HCT116 (cell line): ENCODE results near the gene SYDE1. TPM values are rescaled to one million over a fixed set of nuclear protein-coding genes. Genes with fewer than 3 reads are reported as not detected.
A peak's percentile ranks its signal among the peaks of the same experiment; 100 is the strongest.

Experiments
- ATAC-seq: fragments of 200-7000 bp; cut with Tn5 transposase; 2 replicates; pipeline ENCODE4 v1.9.1; 2020; ENCODE audit warnings: mild to moderate bottlenecking, moderate library complexity
- BruUV-seq: library from RNA; stranded (reverse); fragments of 400-500 nt; replicated peaks from 2 replicates; lab custom pipeline; 2021; lab: Mats Ljungman, UMichigan
- CTCF ChIA-PET: fragments of 300-600 bp; sonication (Branson Sonifier 250); formaldehyde crosslinking; loops from one replicate; lab custom pipeline; 2021; ENCODE audit warnings: antibody characterized with exemption; lab: Charles Lee
- POLR2A ChIA-PET: fragments of 300-600, 350-600 bp; sonication (Branson Sonifier 250); formaldehyde crosslinking; loops from one replicate; lab custom pipeline; 2021; ENCODE audit warnings: antibody characterized with exemption; lab: Charles Lee
- RAD21 ChIA-PET, 2 experiments: fragments of 300-600 bp; sonication (Branson Sonifier 250); formaldehyde crosslinking; loops; one replicate each; lab custom pipeline; 2023; ENCODE audit warnings: low total read pairs in 2 of 2; ENCODE audit not compliant: uncharacterized antibody in 2 of 2, unreplicated experiment in 2 of 2, low non-redundant PET in 1 of 2; lab: Charles Lee
- DNase-seq: peaks from one replicate; pipeline ENCODE4 v3.0.0-alpha.2; 2010; ENCODE audit warnings: low read depth, low spot score
- H2AFZ ChIP-seq: fragments of 200-600 bp; shearing (Covaris generic), sonication (generic); 2 replicates; pipeline ENCODE4 v1.6.1; 2017; ENCODE audit warnings: low read depth, mixed run types, mixed read lengths, antibody characterized with exemption, low read length; ENCODE audit not compliant: poor library complexity, severe bottlenecking
- H3K27ac ChIP-seq: 2 replicates; pipeline ENCODE4 v1.5.1; 2012; ENCODE audit warnings: low read depth, low read length
- H3K27me3 ChIP-seq: fragments of 200-600 bp; sonication (generic); 2 replicates; pipeline ENCODE4 v1.6.1; 2016; ENCODE audit warnings: mixed run types, low read length, mixed read lengths; ENCODE audit not compliant: insufficient read depth
- H3K36me3 ChIP-seq, 2 experiments: fragments of 200-500 bp in 1 of 2; fragments of 200-600 bp in 1 of 2; sonication (Bioruptor generic) in 1 of 2; sonication (generic) in 1 of 2; 2 replicates each; pipeline versions ENCODE4 v1.5.1 to v1.6.1; 2014 to 2016; ENCODE audit warnings: low read length in 2 of 2, inconsistent platforms in 1 of 2, mixed read lengths in 1 of 2, mixed run types in 1 of 2; ENCODE audit not compliant: insufficient read depth in 2 of 2, control insufficient read depth in 1 of 2
- H3K4me1 ChIP-seq, 2 experiments: fragments of 200-600 bp in 1 of 2; sonication (generic) in 1 of 2; 2 replicates each; pipeline versions ENCODE4 v1.5.1 to v1.6.1; 2012 to 2017; ENCODE audit warnings: low read length in 2 of 2, inconsistent platforms in 1 of 2, mild to moderate bottlenecking in 1 of 2, mixed read lengths in 1 of 2, mixed run types in 1 of 2, moderate library complexity in 1 of 2; ENCODE audit not compliant: insufficient read depth in 2 of 2, control insufficient read depth in 1 of 2
- H3K4me2 ChIP-seq: fragments of 200-600 bp; sonication (generic); 2 replicates; pipeline ENCODE4 v1.6.1; 2017; ENCODE audit warnings: mixed run types, low read length, mixed read lengths
- H3K4me3 ChIP-seq, 2 experiments: fragments of 200-600 bp in 1 of 2; sonication (generic) in 1 of 2; replicated peaks in 1 of 2; 2 replicates each; pipeline ENCODE4 v1.5.1; 2011 to 2016; ENCODE audit warnings: low read length in 2 of 2, control low read depth in 1 of 2, low read depth in 1 of 2, mild to moderate bottlenecking in 1 of 2, mixed read lengths in 1 of 2, mixed run types in 1 of 2
- H3K79me2 ChIP-seq: fragments of 200-600 bp; sonication (generic); 2 replicates; pipeline ENCODE4 v1.6.1; 2017; ENCODE audit warnings: mild to moderate bottlenecking, mixed run types, low read length, moderate library complexity, mixed read lengths; ENCODE audit not compliant: insufficient read depth
- H3K9ac ChIP-seq: fragments of 200-600 bp; sonication (generic); 2 replicates; pipeline ENCODE4 v1.6.1; 2016; ENCODE audit warnings: low read length, mixed read lengths
- H3K9me2 ChIP-seq: fragments of 200-600 bp; sonication (generic), shearing (Covaris generic); 2 replicates; pipeline ENCODE4 v1.6.1; 2017; ENCODE audit warnings: mixed run types, mild to moderate bottlenecking, moderate library complexity; ENCODE audit not compliant: insufficient read depth
- H3K9me3 ChIP-seq, 2 experiments: fragments of 200-500 bp in 1 of 2; fragments of 200-600 bp in 1 of 2; sonication (Bioruptor generic) in 1 of 2; sonication (generic) in 1 of 2; 2 replicates each; pipeline ENCODE4 v1.6.1; 2014 to 2017; ENCODE audit warnings: low read length in 2 of 2, mixed read lengths in 2 of 2, inconsistent platforms in 1 of 2, low read depth in 1 of 2, mild to moderate bottlenecking in 1 of 2, mixed run types in 1 of 2, moderate library complexity in 1 of 2; ENCODE audit not compliant: control insufficient read depth in 1 of 2, insufficient read depth in 1 of 2
- H4K20me1 ChIP-seq: fragments of 200-600 bp; sonication (generic), shearing (Covaris generic); 2 replicates; pipeline ENCODE4 v1.6.1; 2017; ENCODE audit warnings: mixed run types, mild to moderate bottlenecking, moderate library complexity; ENCODE audit not compliant: insufficient read depth
- CBX3 ChIP-seq: IDR thresholded peaks from 2 replicates; pipeline ENCODE4 v1.6.1; 2012; ENCODE audit warnings: low read depth
- CEBPB ChIP-seq: IDR thresholded peaks from 2 replicates; pipeline ENCODE4 v1.6.1; 2012; ENCODE audit warnings: low read depth
- EGR1 ChIP-seq: IDR thresholded peaks from 2 replicates; pipeline ENCODE4 v1.6.1; 2012; ENCODE audit warnings: low read depth
- FOSL1 ChIP-seq: IDR thresholded peaks from 2 replicates; pipeline ENCODE4 v1.6.1; 2012; ENCODE audit warnings: low read depth
- JUND ChIP-seq: IDR thresholded peaks from 2 replicates; pipeline ENCODE4 v1.6.1; 2012
- POLR2A ChIP-seq: IDR thresholded peaks from 2 replicates; pipeline ENCODE4 v1.7.0; 2011; ENCODE audit warnings: borderline replicate concordance; ENCODE audit not compliant: insufficient read depth, insufficient read length; ENCODE audit errors: extremely low read depth
- POLR2AphosphoS5 ChIP-seq: IDR thresholded peaks from 2 replicates; pipeline ENCODE4 v1.6.1; 2011; ENCODE audit warnings: mild to moderate bottlenecking, low read depth, low read length, moderate library complexity
- RAD21 ChIP-seq: IDR thresholded peaks from 2 replicates; pipeline ENCODE4 v1.6.1; 2012; ENCODE audit warnings: low read depth, mild to moderate bottlenecking
- SIN3A ChIP-seq: IDR thresholded peaks from 2 replicates; pipeline ENCODE4 v1.6.1; 2012; ENCODE audit warnings: low read depth
- SRF ChIP-seq: IDR thresholded peaks from 2 replicates; pipeline ENCODE4 v1.6.1; 2012; ENCODE audit warnings: low read depth
- TCF7L2 ChIP-seq: IDR thresholded peaks from 2 replicates; pipeline ENCODE4 v1.7.0; 2011; ENCODE audit warnings: borderline replicate concordance, inconsistent platforms; ENCODE audit not compliant: insufficient read depth, insufficient read length; ENCODE audit errors: extremely low read depth
- YY1 ChIP-seq: IDR thresholded peaks from 2 replicates; pipeline ENCODE4 v1.6.1; 2011; ENCODE audit warnings: low read length, low read depth, moderate library complexity, mild to moderate bottlenecking; ENCODE audit not compliant: insufficient replicate concordance; ENCODE audit errors: extremely low read depth
- ZFX ChIP-seq: fragments of 450-650 bp; IDR thresholded peaks from 2 replicates; pipeline ENCODE4 v1.6.1; 2017
- ZNF274 ChIP-seq: fragments of 200-500 bp; sonication (Bioruptor generic); IDR thresholded peaks from 2 replicates; pipeline ENCODE4 v1.6.1; 2014; ENCODE audit warnings: mild to moderate bottlenecking, low read depth, low read length, inconsistent platforms
- intact Hi-C: fragments of 100-400 bp; cut with micrococcal nuclease; formaldehyde crosslinking; loops from 2 replicates; pipeline ENCODE4 v1.10.0; 2022
- total RNA-seq: library from RNA; stranded (reverse); gene quantifications from one replicate; pipeline ENCODE4 v1.2.1, GENCODE V29; 2021; ENCODE audit not compliant: unreplicated experiment
- TF ChIP-seq, protein P1 (sequence below), 3 experiments: fragments of 200-600 bp in 1 of 3; sonication (generic) in 1 of 3; IDR thresholded peaks in 2 of 3; conservative IDR thresholded peaks in 1 of 3; 2 replicates each; pipeline ENCODE4 v1.5.1; 2012 to 2017; ENCODE audit warnings: low read depth in 2 of 3, low read length in 2 of 3, antibody characterized with exemption in 1 of 3, borderline replicate concordance in 1 of 3, control low read depth in 1 of 3, mild to moderate bottlenecking in 1 of 3, mixed read lengths in 1 of 3, mixed run types in 1 of 3, moderate library complexity in 1 of 3; ENCODE audit not compliant: insufficient read depth in 1 of 3
- TF ChIP-seq, protein P2 (sequence below): IDR thresholded peaks from 2 replicates; pipeline ENCODE4 v1.6.1; 2011; ENCODE audit warnings: mild to moderate bottlenecking, low read length, moderate library complexity; ENCODE audit not compliant: insufficient replicate concordance; ENCODE audit errors: extremely low read depth
- TF ChIP-seq, protein P3 (sequence below): IDR thresholded peaks from 2 replicates; pipeline ENCODE4 v1.6.1; 2012
- TF ChIP-seq, protein P4 (sequence below): IDR thresholded peaks from 2 replicates; pipeline ENCODE4 v1.6.1; 2012; ENCODE audit warnings: low read depth

SYDE1 gene
- total RNA-seq, 1 experiment from 2014 or later = 4.9 TPM

DNA sequence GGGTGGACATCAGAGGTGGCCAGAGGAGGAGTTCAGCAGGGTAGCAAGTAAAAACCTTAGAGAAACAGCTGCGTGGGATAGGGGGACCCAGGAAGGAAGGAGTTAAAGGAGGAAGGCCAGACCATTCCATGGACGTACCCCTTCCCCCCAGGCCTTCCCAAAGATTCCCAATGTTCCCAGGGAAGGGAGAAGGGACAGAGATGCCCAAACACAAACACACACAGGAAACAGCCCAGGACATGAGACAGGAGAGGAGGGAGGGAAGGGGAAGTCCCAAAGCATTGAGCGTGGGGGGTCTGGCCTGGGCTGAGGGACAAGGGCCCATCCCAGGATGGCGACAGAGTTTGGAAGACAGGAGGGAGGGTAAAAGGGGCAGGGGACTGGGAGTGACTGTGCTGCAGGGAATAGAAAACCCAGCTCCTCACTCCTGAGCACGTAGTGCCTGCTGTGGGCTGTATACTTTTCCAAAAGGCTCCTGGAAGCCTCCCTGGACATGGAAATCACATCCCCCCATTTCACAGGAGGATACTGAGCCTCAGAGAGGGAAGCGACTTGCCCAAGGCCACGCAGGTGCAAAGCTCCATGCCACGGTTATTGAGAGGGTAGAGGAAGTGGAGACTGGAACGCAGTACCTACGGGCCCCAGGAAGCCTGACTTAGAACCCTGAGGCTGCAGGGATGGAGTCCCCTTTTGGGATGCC lies 1.1 kb downstream of the SYDE1 start:
- BruUV-seq = TSS peak; percentile 30
- Histone ChIP-seq H3K4me3 (peak overlapping the region; percentile 58 to 66), H3K79me2 (no peaks in the 10 kb centered on the region), H3K27ac (0 out of 2 replicates have a peak overlapping the region, but pooled peaks have one; percentile 18), H3K4me2 (peak overlapping the region; percentile 87), H3K4me1 (peaks cover 7 to 20% of the 10 kb centered on the region in 2 experiments; a peak in 3 of 4 replicates), H3K27me3 (no peaks in the 10 kb centered on the region), H2AFZ (no peak overlapping the region), H3K9me2 (no peaks in the 10 kb centered on the region), H4K20me1 (no peaks in the 10 kb centered on the region), H3K36me3 (peaks cover 0 to 1% of the 10 kb centered on the region in 2 experiments; a peak in 1 of 4 replicates), H3K9ac (peak overlapping the region; percentile 72; the same call in 1 of the 2 replicates), H3K9me3 (peaks cover 3 to 7% of the 10 kb centered on the region in 2 experiments; a peak in 2 of 4 replicates)
- CTCF ChIA-PET = no interaction called here
- intact Hi-C loops = no loop called here
- RAD21 ChIA-PET = no interaction called here
- TF ChIP-seq SRF = no peak
- TF ChIP-seq YY1 = no peak
- TF ChIP-seq SIN3A = no peak
- no peak for TF ChIP-seq RAD21
- TF ChIP-seq, protein P1, sequence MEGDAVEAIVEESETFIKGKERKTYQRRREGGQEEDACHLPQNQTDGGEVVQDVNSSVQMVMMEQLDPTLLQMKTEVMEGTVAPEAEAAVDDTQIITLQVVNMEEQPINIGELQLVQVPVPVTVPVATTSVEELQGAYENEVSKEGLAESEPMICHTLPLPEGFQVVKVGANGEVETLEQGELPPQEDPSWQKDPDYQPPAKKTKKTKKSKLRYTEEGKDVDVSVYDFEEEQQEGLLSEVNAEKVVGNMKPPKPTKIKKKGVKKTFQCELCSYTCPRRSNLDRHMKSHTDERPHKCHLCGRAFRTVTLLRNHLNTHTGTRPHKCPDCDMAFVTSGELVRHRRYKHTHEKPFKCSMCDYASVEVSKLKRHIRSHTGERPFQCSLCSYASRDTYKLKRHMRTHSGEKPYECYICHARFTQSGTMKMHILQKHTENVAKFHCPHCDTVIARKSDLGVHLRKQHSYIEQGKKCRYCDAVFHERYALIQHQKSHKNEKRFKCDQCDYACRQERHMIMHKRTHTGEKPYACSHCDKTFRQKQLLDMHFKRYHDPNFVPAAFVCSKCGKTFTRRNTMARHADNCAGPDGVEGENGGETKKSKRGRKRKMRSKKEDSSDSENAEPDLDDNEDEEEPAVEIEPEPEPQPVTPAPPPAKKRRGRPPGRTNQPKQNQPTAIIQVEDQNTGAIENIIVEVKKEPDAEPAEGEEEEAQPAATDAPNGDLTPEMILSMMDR (IDR thresholded peaks at IDR 0.05 in 2 of 3, conservative IDR thresholded peaks at IDR 0.05 in 1 of 3; ENCODE audit: borderline replicate concordance in 1 of 3, insufficient read depth in 1 of 3, low read depth in 2 of 3, low read length in 2 of 3) = no peak
- no peak for TF ChIP-seq CBX3
- no peak for TF ChIP-seq POLR2AphosphoS5
- TF ChIP-seq, protein P2, sequence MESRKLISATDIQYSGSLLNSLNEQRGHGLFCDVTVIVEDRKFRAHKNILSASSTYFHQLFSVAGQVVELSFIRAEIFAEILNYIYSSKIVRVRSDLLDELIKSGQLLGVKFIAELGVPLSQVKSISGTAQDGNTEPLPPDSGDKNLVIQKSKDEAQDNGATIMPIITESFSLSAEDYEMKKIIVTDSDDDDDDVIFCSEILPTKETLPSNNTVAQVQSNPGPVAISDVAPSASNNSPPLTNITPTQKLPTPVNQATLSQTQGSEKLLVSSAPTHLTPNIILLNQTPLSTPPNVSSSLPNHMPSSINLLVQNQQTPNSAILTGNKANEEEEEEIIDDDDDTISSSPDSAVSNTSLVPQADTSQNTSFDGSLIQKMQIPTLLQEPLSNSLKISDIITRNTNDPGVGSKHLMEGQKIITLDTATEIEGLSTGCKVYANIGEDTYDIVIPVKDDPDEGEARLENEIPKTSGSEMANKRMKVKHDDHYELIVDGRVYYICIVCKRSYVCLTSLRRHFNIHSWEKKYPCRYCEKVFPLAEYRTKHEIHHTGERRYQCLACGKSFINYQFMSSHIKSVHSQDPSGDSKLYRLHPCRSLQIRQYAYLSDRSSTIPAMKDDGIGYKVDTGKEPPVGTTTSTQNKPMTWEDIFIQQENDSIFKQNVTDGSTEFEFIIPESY = no peak
- TF ChIP-seq, protein P3, sequence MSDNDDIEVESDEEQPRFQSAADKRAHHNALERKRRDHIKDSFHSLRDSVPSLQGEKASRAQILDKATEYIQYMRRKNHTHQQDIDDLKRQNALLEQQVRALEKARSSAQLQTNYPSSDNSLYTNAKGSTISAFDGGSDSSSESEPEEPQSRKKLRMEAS = no peak
- TF ChIP-seq ZFX = no peak
- TF ChIP-seq TCF7L2 = no peak
- no peak for TF ChIP-seq POLR2A
- TF ChIP-seq FOSL1 = no peak
- TF ChIP-seq ZNF274 = no peak
- TF ChIP-seq EGR1 = no peak
- no peak for TF ChIP-seq JUND
- TF ChIP-seq, protein P4, sequence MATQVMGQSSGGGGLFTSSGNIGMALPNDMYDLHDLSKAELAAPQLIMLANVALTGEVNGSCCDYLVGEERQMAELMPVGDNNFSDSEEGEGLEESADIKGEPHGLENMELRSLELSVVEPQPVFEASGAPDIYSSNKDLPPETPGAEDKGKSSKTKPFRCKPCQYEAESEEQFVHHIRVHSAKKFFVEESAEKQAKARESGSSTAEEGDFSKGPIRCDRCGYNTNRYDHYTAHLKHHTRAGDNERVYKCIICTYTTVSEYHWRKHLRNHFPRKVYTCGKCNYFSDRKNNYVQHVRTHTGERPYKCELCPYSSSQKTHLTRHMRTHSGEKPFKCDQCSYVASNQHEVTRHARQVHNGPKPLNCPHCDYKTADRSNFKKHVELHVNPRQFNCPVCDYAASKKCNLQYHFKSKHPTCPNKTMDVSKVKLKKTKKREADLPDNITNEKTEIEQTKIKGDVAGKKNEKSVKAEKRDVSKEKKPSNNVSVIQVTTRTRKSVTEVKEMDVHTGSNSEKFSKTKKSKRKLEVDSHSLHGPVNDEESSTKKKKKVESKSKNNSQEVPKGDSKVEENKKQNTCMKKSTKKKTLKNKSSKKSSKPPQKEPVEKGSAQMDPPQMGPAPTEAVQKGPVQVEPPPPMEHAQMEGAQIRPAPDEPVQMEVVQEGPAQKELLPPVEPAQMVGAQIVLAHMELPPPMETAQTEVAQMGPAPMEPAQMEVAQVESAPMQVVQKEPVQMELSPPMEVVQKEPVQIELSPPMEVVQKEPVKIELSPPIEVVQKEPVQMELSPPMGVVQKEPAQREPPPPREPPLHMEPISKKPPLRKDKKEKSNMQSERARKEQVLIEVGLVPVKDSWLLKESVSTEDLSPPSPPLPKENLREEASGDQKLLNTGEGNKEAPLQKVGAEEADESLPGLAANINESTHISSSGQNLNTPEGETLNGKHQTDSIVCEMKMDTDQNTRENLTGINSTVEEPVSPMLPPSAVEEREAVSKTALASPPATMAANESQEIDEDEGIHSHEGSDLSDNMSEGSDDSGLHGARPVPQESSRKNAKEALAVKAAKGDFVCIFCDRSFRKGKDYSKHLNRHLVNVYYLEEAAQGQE = no peak
- TF ChIP-seq CEBPB = no peak
- POLR2A ChIA-PET = no interaction called here
- DNase-seq (no peak), ATAC-seq (no peak)
